B cell (primary cell): ENCODE measurements around the gene PA2G4. TPM values are rescaled to one million over a fixed set of nuclear protein-coding genes. Genes with fewer than 3 reads are reported as not detected.

Experiments used
- ATAC-seq: fragments of 200-7000 bp; cut with Tn5 transposase; one replicate; pipeline ENCODE4 v1.10.0; 2021; ENCODE audit warnings: low read depth, mild to moderate bottlenecking, moderate number of reproducible peaks, moderate library complexity
- CTCF ChIA-PET: fragments of 350-600 bp; sonication (Branson Sonifier 250); formaldehyde crosslinking; loops from one replicate; lab custom pipeline; 2021; ENCODE audit warnings: antibody characterized with exemption, inconsistent platforms; lab: Charles Lee
- POLR2A ChIA-PET: fragments of 350-600 bp; sonication (Branson Sonifier 250); formaldehyde crosslinking; loops from one replicate; lab custom pipeline; 2021; ENCODE audit warnings: antibody characterized with exemption; lab: Charles Lee
- DNase-seq: peaks from one replicate; pipeline ENCODE4 v3.0.0; 2013
- H2AFZ ChIP-seq: 2 replicates; pipeline ENCODE4 v1.6.1; 2012; ENCODE audit warnings: mild to moderate bottlenecking, low read depth, low read length; ENCODE audit not compliant: insufficient read depth, poor library complexity, severe bottlenecking
- H3K27ac ChIP-seq, 2 donors: 1 replicate in 1 of 2; 2 replicates in 1 of 2; pipeline ENCODE4 v1.5.1; 2012 to 2013; ENCODE audit warnings: low read length in 2 of 2, mild to moderate bottlenecking in 2 of 2, moderate library complexity in 1 of 2
- H3K27me3 ChIP-seq, 4 experiments: fragments of 200-600 bp in 1 of 4; sonication (generic) in 1 of 4; replicated peaks in 1 of 4; 1 replicate in 2 of 4; 2 replicates in 2 of 4; pipeline versions ENCODE4 v1.6.1 to v1.7.0; 2013 to 2016; ENCODE audit warnings: low read length in 3 of 4, mild to moderate bottlenecking in 2 of 4, mixed read lengths in 1 of 4, moderate library complexity in 1 of 4; ENCODE audit not compliant: insufficient read depth in 4 of 4, control insufficient read depth in 3 of 4; ENCODE audit errors: control extremely low read depth in 1 of 4
- H3K36me3 ChIP-seq, 2 experiments: replicated peaks in 1 of 2; 1 replicate in 1 of 2; 2 replicates in 1 of 2; pipeline versions ENCODE4 v1.6.1 to v1.7.1; 2013; ENCODE audit warnings: low read length in 1 of 2; ENCODE audit not compliant: insufficient read depth in 2 of 2, control insufficient read depth in 1 of 2; ENCODE audit errors: control extremely low read depth in 1 of 2, extremely low read depth in 1 of 2
- H3K4me1 ChIP-seq, 2 donors: fragments of 200-600 bp in 1 of 2; sonication (generic) in 1 of 2; 1 replicate in 1 of 2; 2 replicates in 1 of 2; pipeline versions ENCODE4 v1.5.1 to v1.6.1; 2013 to 2017; ENCODE audit warnings: low read length in 2 of 2; ENCODE audit not compliant: control insufficient read depth in 2 of 2, insufficient read depth in 2 of 2
- H3K4me2 ChIP-seq: replicated peaks from 2 replicates; pipeline ENCODE3; 2012; ENCODE audit warnings: mild to moderate bottlenecking, low read depth, low read length; ENCODE audit not compliant: poor library complexity, severe bottlenecking
- H3K4me3 ChIP-seq, 5 experiments: fragments of 200-600 bp in 1 of 5; sonication (generic) in 1 of 5; 1 replicate in 3 of 5; 2 replicates in 2 of 5; pipeline versions ENCODE4 v1.5.1 to v1.7.0; 2011 to 2016; ENCODE audit warnings: low read length in 4 of 5, mild to moderate bottlenecking in 4 of 5, low read depth in 2 of 5, control low read depth in 1 of 5, moderate library complexity in 1 of 5; ENCODE audit not compliant: insufficient read depth in 1 of 5; ENCODE audit errors: control extremely low read depth in 1 of 5, extremely low read depth in 1 of 5
- H3K79me2 ChIP-seq: fragments of 200-600 bp; sonication (generic); one replicate; pipeline ENCODE4 v1.6.0; 2016; ENCODE audit warnings: low read length; ENCODE audit not compliant: control insufficient read depth, insufficient read depth
- H3K9ac ChIP-seq: fragments of 200-600 bp; sonication (generic); 2 replicates; pipeline ENCODE4 v1.6.1; 2017; ENCODE audit warnings: mild to moderate bottlenecking, low read length, moderate library complexity
- H3K9me3 ChIP-seq, 3 donors: one replicate each; pipeline versions ENCODE4 v1.6.1 to v1.7.1; 2013; ENCODE audit warnings: low read length in 2 of 3; ENCODE audit not compliant: control insufficient read depth in 2 of 3, insufficient read depth in 1 of 3; ENCODE audit errors: control extremely low read depth in 1 of 3
- H4K20me1 ChIP-seq: 2 replicates; pipeline ENCODE4 v1.6.0; 2012; ENCODE audit warnings: mild to moderate bottlenecking, low read length; ENCODE audit not compliant: insufficient read depth, control insufficient read depth, poor library complexity, severe bottlenecking
- H3K27ac Mint-ChIP-seq: one replicate; pipeline ENCODE4 v1.8.0; 2021; ENCODE audit warnings: mixed read lengths
- H3K27me3 Mint-ChIP-seq: one replicate; pipeline ENCODE4 v1.8.0; 2021; ENCODE audit warnings: mixed read lengths
- H3K4me1 Mint-ChIP-seq: one replicate; pipeline ENCODE4 v1.8.0; 2021; ENCODE audit warnings: mixed read lengths
- H3K4me3 Mint-ChIP-seq: one replicate; pipeline ENCODE4 v1.8.0; 2021; ENCODE audit warnings: mixed read lengths
- H3K9me3 Mint-ChIP-seq: one replicate; pipeline ENCODE4 v1.8.0; 2022; ENCODE audit warnings: mixed read lengths; ENCODE audit not compliant: insufficient read depth
- CTCF ChIP-seq: fragments of 200-600 bp; IDR thresholded peaks from one replicate; pipeline ENCODE4 v1.8.0; 2022; ENCODE audit warnings: antibody characterized with exemption, mild to moderate bottlenecking
- EZH2 ChIP-seq: IDR thresholded peaks from 2 replicates; pipeline ENCODE4 v1.6.1; 2012; ENCODE audit warnings: borderline replicate concordance, low read depth, mild to moderate bottlenecking, moderate library complexity, low read length; ENCODE audit not compliant: insufficient read depth, poor library complexity, severe bottlenecking
- whole genome bisulfite sequencing: methylation state at CpG from one replicate; pipeline ENCODE4 v1.1.5; 2013; ENCODE audit warnings: missing lambda C conversion rate; ENCODE audit not compliant: insufficient coverage; 5-methylcytosine and 5-hydroxymethylcytosine counted together
- intact Hi-C: fragments of 100-400 bp; cut with micrococcal nuclease; formaldehyde crosslinking; loops from one replicate; pipeline ENCODE4 v1.10.0; 2022
- polyA plus RNA-seq: library from polyadenylated mRNA; depleted of rRNA; stranded (reverse); fragments of >200 nt; gene quantifications from 2 replicates; pipeline ENCODE4 v1.2.3, GENCODE V29; 2012
- total RNA-seq, 2 donors: library from RNA; stranded (reverse); fragments of 120-200 nt in 1 of 2; gene quantifications; 1 replicate in 1 of 2; 2 replicates in 1 of 2; pipeline versions ENCODE4 v1.2.3 to v1.2.4, GENCODE V29; 2013 to 2022

PA2G4 gene
- total and polyA plus RNA-seq, 2 donors (not counting 1 experiment from before 2014, with no cell fraction given), result 56.7 to 77.3 TPM

- no peaks in the 10 kb centered on the region for H3K9me3 ChIP-seq
- no peak overlapping the region for H3K27ac ChIP-seq
- ATAC-seq, result no peak
- no peak overlapping the region for H2AFZ ChIP-seq
- no peak for DNase-seq
- no peak for TF ChIP-seq CTCF
- TF ChIP-seq EZH2, result no peak
- Mint-ChIP-seq H3K9me3 (no peaks in the 10 kb centered on the region), H3K4me3 (no peak overlapping the region), H3K27me3 (peaks cover 6% of the 10 kb centered on the region), H3K4me1 (peaks cover 30% of the 10 kb centered on the region), H3K27ac (no peak overlapping the region)
- peaks cover 0 to 7% (median 0%) of the 10 kb centered on the region in 4 experiments for H3K27me3 ChIP-seq
- no peak overlapping the region for H3K4me2 ChIP-seq
- H4K20me1 ChIP-seq, result no peaks in the 10 kb centered on the region
- POLR2A ChIA-PET, result interaction anchor here (0.7 kb wide), 1 partner anchor 89 kb away, joined by 5 read pairs; no protein-coding TSS in a partner anchor
- H3K4me3 ChIP-seq, result no peak overlapping the region
- H3K9ac ChIP-seq, result no peak overlapping the region
- H3K36me3 ChIP-seq, result no peaks in the 10 kb centered on the region
- peaks cover 17% of the 10 kb centered on the region for H3K79me2 ChIP-seq
- 90% methylated on average over 7 of the region's 14 CpGs for WGBS
- intact Hi-C loops, result loop anchor here (5.0 kb wide), 1 partner anchor 129 kb away; the partner anchor contains the start of gene RAB5B
- CTCF ChIA-PET, result no interaction called here
- H3K4me1 ChIP-seq, result peaks cover 18 to 21% of the 10 kb centered on the region in 2 donors
Measured at GRCh38 chr12:56101045-56101444, 3.3 kb upstream of the PA2G4 start.

- H3K4me1 Mint-ChIP-seq, result peaks cover 38% of the 10 kb centered on the region
- ChIA-PET CTCF (interaction anchor here (0.6 to 3.7 kb wide), 4 partner anchors 13 to 87 kb away, joined by 3 to 34 read pairs (median 7); partner anchors contain the start of genes RPL41, SMARCC2 and ZC3H10), POLR2A (no interaction called here)
- no peaks in the 10 kb centered on the region for H3K9me3 Mint-ChIP-seq
- Histone ChIP-seq H3K4me2 (no peak overlapping the region), H3K27ac (no peak overlapping the region), H3K4me1 (peaks cover 18 to 23% of the 10 kb centered on the region in 2 donors), H3K9me3 (no peaks in the 10 kb centered on the region), H4K20me1 (no peaks in the 10 kb centered on the region), H3K4me3 (no peak overlapping the region), H2AFZ (no peak overlapping the region), H3K36me3 (peaks cover 0 to 12% of the 10 kb centered on the region in 2 experiments), H3K27me3 (peaks cover 0 to under 1% (median 0%) of the 10 kb centered on the region in 4 experiments), H3K9ac (no peak overlapping the region), H3K79me2 (peaks cover 27% of the 10 kb centered on the region)
- peak overlapping the region; percentile 59 for H3K27ac Mint-ChIP-seq
- ATAC-seq (no peak), DNase-seq (no peak)
- H3K27me3 Mint-ChIP-seq, result no peaks in the 10 kb centered on the region
- peak overlapping the region; percentile 29 for H3K4me3 Mint-ChIP-seq
- no CpG with 5 or more reads among the region's 1 CpG for WGBS
- intact Hi-C loops, result loop anchor here (5.0 kb wide), 1 partner anchor 130 kb away; the partner anchor contains the start of gene RAB5B
- no peak for TF ChIP-seq CTCF
- TF ChIP-seq EZH2, result no peak
Measured at GRCh38 chr12:56102683-56103065, 1.7 kb upstream of the PA2G4 start.
